ENCODE data around the gene ZSCAN25.
"Not testable (repeated sequence)": the region's sequence is repeated elsewhere in the genome, so short reads cannot be mapped to it uniquely, and the experiment has no call there.

The ZSCAN25 gene

GRCh38 chr7:99616359-99617191, at the start of gene ZSCAN25:
TSS of gene ZSCAN25 (plus strand) at chr7:99616946. CDS start at chr7:99619607, 2,661 bp downstream.
- peak; percentile 78 for DNase-seq (ENCODE audit: low read depth)

- not testable (repeated sequence) for DNase-seq (ENCODE audit: low read depth)
These were observed 48.0 kb upstream of the ZSCAN25 start for GRCh38 chr7:99568770-99569169.

GRCh38 chr7:99571768-99572167, 45.0 kb upstream of the ZSCAN25 start:
- no peak for DNase-seq (ENCODE audit: low read depth)

GRCh38 chr7:99573257-99573656, 43.5 kb upstream of the ZSCAN25 start:
- DNase-seq (ENCODE audit: low read depth), result no peak

GRCh38 chr7:99576251-99576650, 40.5 kb upstream of the ZSCAN25 start:
- no peak for DNase-seq (ENCODE audit: low read depth)

- DNase-seq (ENCODE audit: low read depth), result no peak
These were observed 37.3 kb upstream of the ZSCAN25 start for GRCh38 chr7:99579281-99579955.

- peak; percentile 33 for DNase-seq (ENCODE audit: low read depth)
These were observed 36.6 kb upstream of the ZSCAN25 start for GRCh38 chr7:99579956-99580777.

- not testable (repeated sequence) for DNase-seq (ENCODE audit: low read depth)
These were observed 35.9 kb upstream of the ZSCAN25 start for GRCh38 chr7:99580778-99581332.

GRCh38 chr7:99588868-99589267, 27.9 kb upstream of the ZSCAN25 start:
- DNase-seq (ENCODE audit: low read depth), result no peak

GRCh38 chr7:99594948-99595745, 21.6 kb upstream of the ZSCAN25 start:
- DNase-seq (ENCODE audit: low read depth), result no peak

- DNase-seq (ENCODE audit: low read depth), result no peak
These were observed 20.3 kb upstream of the ZSCAN25 start for GRCh38 chr7:99596408-99596955.

GRCh38 chr7:99597762-99598501, 18.8 kb upstream of the ZSCAN25 start, which contains the start of gene TMEM225B:
TSS of gene TMEM225B (plus strand) at chr7:99598267. CDS start at chr7:99604389, 6,122 bp downstream.
- no peak for DNase-seq (ENCODE audit: low read depth)

GRCh38 chr7:99599836-99600235, 16.9 kb upstream of the ZSCAN25 start:
- no peak for DNase-seq (ENCODE audit: low read depth)

- no peak for DNase-seq (ENCODE audit: low read depth)
These were observed 15.0 kb upstream of the ZSCAN25 start for GRCh38 chr7:99601656-99602310.

GRCh38 chr7:99605527-99605926, 11.2 kb upstream of the ZSCAN25 start:
- no peak for DNase-seq (ENCODE audit: low read depth)

GRCh38 chr7:99606531-99606930, 10.2 kb upstream of the ZSCAN25 start:
- DNase-seq (ENCODE audit: low read depth), result no peak

GRCh38 chr7:99607548-99607947, 9.2 kb upstream of the ZSCAN25 start:
- no peak for DNase-seq (ENCODE audit: low read depth)

GRCh38 chr7:99614495-99614894, 2.3 kb upstream of the ZSCAN25 start:
- no peak for DNase-seq (ENCODE audit: low read depth)

- no peak for DNase-seq (ENCODE audit: low read depth)
These were observed 772 bp upstream of the ZSCAN25 start for GRCh38 chr7:99615989-99616358.
